Activated CD4-positive, alpha-beta T cell treated with anti-CD3 and anti-CD28 coated beads, Interleukin-2, amount 10 ng/mL, durations not matched to agents 7 days and 5 days (primary cell): Measurements from ENCODE around the gene MBTD1. TPM values are rescaled to one million over a fixed set of nuclear protein-coding genes. Genes with fewer than 3 reads are reported as not detected.
"Not testable (repeated sequence)": the region's sequence is repeated elsewhere in the genome, so short reads cannot be mapped to it uniquely, and the experiment has no call there.

ENCODE experiments used
- CTCF ChIA-PET: fragments of 350-600 bp; sonication (Branson Sonifier 250); formaldehyde crosslinking; loops from one replicate; lab custom pipeline; 2021; ENCODE audit warnings: antibody characterized with exemption; lab: Charles Lee
- POLR2A ChIA-PET: fragments of 350-600 bp; sonication (Branson Sonifier 250); formaldehyde crosslinking; loops from one replicate; lab custom pipeline; 2021; ENCODE audit warnings: antibody characterized with exemption; lab: Charles Lee
- DNase-seq: peaks from one replicate; pipeline ENCODE4 v3.0.0-alpha.2; 2020
- H3K27ac Mint-ChIP-seq: one replicate; pipeline ENCODE4 v1.8.0; 2021; ENCODE audit warnings: mild to moderate bottlenecking, moderate library complexity, mixed read lengths
- H3K27me3 Mint-ChIP-seq: one replicate; pipeline ENCODE4 v1.8.0; 2021; ENCODE audit warnings: mixed read lengths
- H3K36me3 Mint-ChIP-seq: one replicate; pipeline ENCODE4 v1.8.0; 2021; ENCODE audit warnings: low read depth, mixed read lengths
- H3K4me1 Mint-ChIP-seq: one replicate; pipeline ENCODE4 v1.8.0; 2021; ENCODE audit warnings: mixed read lengths
- H3K4me3 Mint-ChIP-seq: one replicate; pipeline ENCODE4 v1.8.0; 2021; ENCODE audit warnings: mild to moderate bottlenecking, moderate library complexity, mixed read lengths
- H3K9me3 Mint-ChIP-seq: one replicate; pipeline ENCODE4 v1.8.0; 2021; ENCODE audit warnings: mixed read lengths
- total RNA-seq, 2 experiments: library from RNA; stranded (reverse); gene quantifications; one replicate each; pipeline ENCODE4 v1.2.3, GENCODE V29; 2021

MBTD1 gene
- 10 to 100 TPM; 13.8 to 14.5 TPM for total RNA-seq

DNA sequence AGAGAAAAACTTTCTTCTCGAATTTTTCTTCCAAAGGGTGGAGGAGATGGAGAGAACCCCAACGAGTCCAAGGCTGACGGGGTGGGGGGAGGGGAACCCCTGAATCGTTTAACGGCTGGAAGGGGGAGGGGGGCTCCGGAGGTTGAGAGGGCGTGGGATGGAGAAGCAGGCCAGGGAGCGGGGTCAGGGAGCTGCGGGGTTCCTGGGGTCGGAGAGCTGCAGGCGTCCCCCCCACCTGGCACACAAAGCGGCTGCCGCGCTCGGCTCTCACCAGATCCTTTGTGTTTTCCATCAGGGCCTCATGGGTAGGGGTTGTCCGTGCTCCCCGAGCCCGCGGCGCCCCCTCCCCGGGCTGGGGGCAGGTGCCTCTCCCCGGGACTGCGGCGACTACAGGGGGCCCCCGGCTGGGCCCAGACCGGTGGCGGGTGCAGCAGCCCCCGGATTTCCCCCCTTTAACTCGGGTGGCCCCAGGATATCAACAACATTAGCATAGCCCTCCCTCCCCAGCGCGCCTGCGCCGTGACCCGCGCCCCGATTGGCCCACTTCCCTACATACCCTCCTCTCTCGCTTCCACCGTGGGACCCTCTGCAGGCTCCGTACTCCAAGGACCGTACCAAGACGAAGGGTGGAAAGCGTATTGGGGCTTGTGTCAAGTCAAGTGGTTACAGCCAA lies at the start of gene MBTD1:
Gene MBTD1 (minus strand): TSS at position 486 of the 673 bp plus-strand sequence. CDS start 34,888 bp downstream, outside the sequence.
- no peaks in the 10 kb centered on the region for H3K9me3 Mint-ChIP-seq
- ChIA-PET CTCF (interaction anchor here (1.1 kb wide), 1 partner anchor 9 kb away, joined by 3 read pairs; no protein-coding TSS in a partner anchor), POLR2A (no interaction called here)
- H3K4me3 Mint-ChIP-seq = peak within 1 kb of the TSS; percentile 84
- H3K27ac Mint-ChIP-seq = peak within 1 kb of the TSS; percentile 98
- DNase-seq = peak; percentile 97
- H3K36me3 Mint-ChIP-seq = peaks cover 33% of the 10 kb centered on the region
- peaks cover 66% of the 10 kb centered on the region for H3K4me1 Mint-ChIP-seq
- H3K27me3 Mint-ChIP-seq = no peaks in the 10 kb centered on the region

DNA sequence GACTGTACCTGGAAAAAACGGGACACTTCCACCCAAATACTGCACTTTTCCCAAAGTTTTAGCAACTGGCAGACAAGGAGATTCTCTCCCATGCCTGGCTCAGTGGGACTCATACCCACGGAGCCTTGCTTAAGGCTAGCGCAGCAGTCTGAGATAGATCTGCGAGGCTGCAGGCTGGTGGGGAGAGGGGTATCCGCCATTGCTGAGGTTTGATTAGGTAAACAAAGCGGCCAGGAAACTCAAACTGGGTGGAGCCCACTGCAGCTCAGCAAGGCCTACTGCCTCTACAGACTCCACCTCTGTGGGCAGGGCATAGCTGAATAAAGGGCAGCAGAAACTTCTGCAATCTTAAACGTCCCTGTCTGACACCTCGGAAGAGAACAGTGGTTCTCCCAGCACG lies 45.3 kb upstream of the MBTD1 start:
- peaks cover 19% of the 10 kb centered on the region for H3K27me3 Mint-ChIP-seq
- no peaks in the 10 kb centered on the region for H3K4me1 Mint-ChIP-seq
- peaks cover 6% of the 10 kb centered on the region for H3K9me3 Mint-ChIP-seq
- ChIA-PET POLR2A (no interaction called here), CTCF (interaction anchor here (0.6 kb wide), 2 partner anchors 124 to 654 kb away, joined by 3 to 4 read pairs; no protein-coding TSS in a partner anchor)
- no peak overlapping the region for H3K4me3 Mint-ChIP-seq
- no peak for DNase-seq
- peaks cover 3% of the 10 kb centered on the region for H3K36me3 Mint-ChIP-seq
- H3K27ac Mint-ChIP-seq = no peak overlapping the region

DNA sequence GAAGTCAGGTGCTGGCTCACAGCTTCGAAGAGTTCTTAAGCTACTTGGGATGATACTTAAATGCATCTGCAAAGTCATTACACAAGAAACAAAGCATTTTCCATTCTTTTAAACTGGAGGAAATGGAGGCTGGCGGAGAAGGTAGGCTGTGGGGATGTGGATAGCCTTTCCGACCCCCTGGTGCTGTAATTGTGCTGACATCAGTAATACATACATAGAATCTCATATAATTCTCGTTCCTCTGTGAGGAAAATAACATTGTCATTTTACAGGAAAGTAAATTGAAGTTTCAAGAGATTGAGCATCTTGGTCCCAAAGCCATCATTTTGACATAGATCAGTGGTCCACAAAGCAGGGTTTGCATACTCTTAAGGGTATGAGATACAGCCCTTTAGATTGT lies 40.0 kb upstream of the MBTD1 start:
- Mint-ChIP-seq H3K36me3 (peaks cover 15% of the 10 kb centered on the region), H3K27ac (no peak overlapping the region), H3K4me3 (no peak overlapping the region), H3K4me1 (peaks cover 7% of the 10 kb centered on the region), H3K9me3 (no peaks in the 10 kb centered on the region), H3K27me3 (no peaks in the 10 kb centered on the region)
- no peak for DNase-seq
- ChIA-PET POLR2A (interaction anchor here (0.6 kb wide), 1 partner anchor 364 kb away, joined by 3 read pairs; no protein-coding TSS in a partner anchor), CTCF (interaction anchor here (1.3 kb wide), 1 partner anchor 10 kb away, joined by 4 read pairs; no protein-coding TSS in a partner anchor)

DNA sequence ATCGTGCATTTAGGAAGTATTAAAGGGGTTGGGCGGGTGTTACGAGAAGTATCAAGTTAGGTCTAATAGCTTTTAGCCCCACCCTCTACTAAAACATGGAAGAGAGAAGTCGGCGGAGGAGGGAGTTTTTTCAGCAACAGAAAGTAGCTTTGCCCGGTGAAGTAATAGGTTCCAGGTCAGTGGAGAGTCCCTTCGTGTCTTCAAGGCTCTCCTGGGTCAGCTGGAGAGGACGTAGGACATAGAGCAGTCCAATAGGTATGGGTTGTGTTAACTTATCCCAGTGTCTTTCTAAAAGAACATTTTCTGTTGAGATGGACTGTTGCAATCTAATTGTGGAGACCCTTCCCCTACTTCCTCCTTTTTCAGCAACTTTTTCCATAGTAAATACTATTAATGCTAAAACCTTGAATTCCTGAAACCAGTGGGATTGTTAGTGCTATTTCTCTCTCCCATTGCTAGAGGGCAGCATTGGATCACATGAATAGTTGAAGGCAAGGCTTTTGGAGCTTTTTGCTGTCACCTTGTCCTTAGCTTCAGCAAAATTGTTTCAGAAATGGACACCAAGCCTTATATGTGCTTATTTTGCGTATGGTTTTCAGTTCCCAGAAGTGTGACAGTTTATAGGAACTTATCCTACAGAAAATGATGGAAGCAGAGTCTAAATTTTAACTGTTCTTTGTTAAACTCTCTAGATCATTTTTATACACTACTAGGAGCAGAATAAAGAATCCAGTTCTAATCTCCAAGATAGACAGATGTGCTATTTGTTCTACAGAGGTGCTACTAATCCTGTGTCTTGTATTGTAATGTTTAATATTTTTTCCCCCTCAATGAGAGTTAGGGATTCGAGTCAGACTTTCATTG lies 38.9 kb upstream of the MBTD1 start:
- Mint-ChIP-seq H3K27ac (no peak overlapping the region), H3K9me3 (no peaks in the 10 kb centered on the region), H3K36me3 (peaks cover 24% of the 10 kb centered on the region), H3K4me3 (no peak overlapping the region), H3K4me1 (peaks cover 7% of the 10 kb centered on the region), H3K27me3 (no peaks in the 10 kb centered on the region)
- CTCF ChIA-PET = interaction anchor here (0.6 to 1.3 kb wide), 7 partner anchors 9 to 466 kb away, joined by 3 to 4 read pairs (median 3); no protein-coding TSS in a partner anchor
- POLR2A ChIA-PET = no interaction called here
- peak; percentile 13 for DNase-seq

DNA sequence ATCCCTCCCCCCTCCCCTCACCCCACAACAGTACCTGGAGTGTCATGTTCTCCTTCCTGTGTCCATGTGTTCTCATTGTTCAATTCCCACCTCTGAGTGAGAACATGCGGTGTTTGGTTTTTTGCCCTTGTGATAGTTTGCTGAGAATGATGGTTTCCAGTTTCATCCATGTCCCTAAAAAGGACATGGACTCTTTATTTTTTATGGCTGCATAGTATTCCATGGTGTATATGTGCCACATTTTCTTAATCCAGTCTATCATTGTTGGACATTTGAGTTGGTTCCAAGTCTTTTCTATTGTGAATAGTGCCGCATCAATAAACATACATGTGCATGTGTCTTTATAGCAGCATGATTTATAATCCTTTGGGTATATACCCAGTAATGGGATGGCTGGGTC lies 34.5 kb upstream of the MBTD1 start:
- DNase-seq, H3K9me3 Mint-ChIP-seq, CTCF ChIA-PET, H3K4me3 Mint-ChIP-seq, POLR2A ChIA-PET, H3K27me3 Mint-ChIP-seq, H3K4me1 Mint-ChIP-seq, H3K27ac Mint-ChIP-seq: not testable (repeated sequence)
- peaks cover 53% of the 10 kb centered on the region for H3K36me3 Mint-ChIP-seq

DNA sequence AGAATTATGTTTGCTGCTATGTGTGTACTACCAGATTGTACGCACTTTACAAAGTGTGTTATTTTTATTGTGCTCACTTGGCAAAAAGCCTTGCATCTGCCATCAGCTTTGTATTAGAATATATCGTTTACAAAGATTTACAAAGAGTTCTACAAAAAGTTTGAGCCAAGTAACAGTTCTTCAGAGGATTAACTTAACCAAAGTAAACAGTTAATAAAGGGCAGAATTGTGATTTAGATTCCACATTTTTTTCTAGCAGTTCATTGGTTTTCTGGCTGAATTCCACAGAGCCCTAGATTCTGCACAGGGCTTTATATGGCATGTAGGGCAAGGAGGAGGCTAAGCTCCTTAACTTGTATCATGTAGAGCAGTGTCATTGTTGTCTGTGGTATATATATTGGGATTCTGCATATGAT lies 29.9 kb upstream of the MBTD1 start:
- no peak for DNase-seq
- ChIA-PET POLR2A (no interaction called here), CTCF (interaction anchor here (0.8 to 1.6 kb wide), 4 partner anchors 8 to 19 kb away, joined by 3 to 4 read pairs (median 3); no protein-coding TSS in a partner anchor)
- Mint-ChIP-seq H3K4me1 (peaks cover 4% of the 10 kb centered on the region), H3K9me3 (no peaks in the 10 kb centered on the region), H3K36me3 (peaks cover 64% of the 10 kb centered on the region), H3K27ac (no peak overlapping the region), H3K27me3 (no peaks in the 10 kb centered on the region), H3K4me3 (no peak overlapping the region)

DNA sequence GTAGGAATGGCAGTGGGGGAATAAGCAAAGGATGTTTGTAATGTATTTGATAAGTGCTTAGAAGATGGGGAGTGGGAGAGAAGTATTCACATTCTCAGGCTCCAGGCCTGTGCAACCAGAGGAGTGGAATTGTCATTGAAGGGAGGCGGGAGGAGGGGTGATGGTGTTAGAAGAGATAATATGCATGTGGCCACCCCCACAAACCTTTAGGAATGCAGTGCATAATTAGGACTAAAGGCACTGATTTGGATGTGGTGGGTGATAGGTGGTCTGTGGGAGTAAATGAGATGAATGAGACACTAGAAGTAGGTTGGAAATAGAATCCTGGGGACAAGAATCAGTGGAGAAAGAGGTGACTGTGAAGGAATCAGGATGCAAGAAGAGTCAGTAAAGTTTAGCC lies 27.6 kb upstream of the MBTD1 start:
- Mint-ChIP-seq H3K36me3 (peaks cover 61% of the 10 kb centered on the region), H3K27me3 (no peaks in the 10 kb centered on the region), H3K4me3 (no peak overlapping the region), H3K9me3 (no peaks in the 10 kb centered on the region), H3K4me1 (peaks cover 4% of the 10 kb centered on the region), H3K27ac (no peak overlapping the region)
- CTCF ChIA-PET = interaction anchor here (1.3 kb wide), 1 partner anchor 8 kb away, joined by 3 read pairs; no protein-coding TSS in a partner anchor
- POLR2A ChIA-PET = no interaction called here
- DNase-seq = no peak

DNA sequence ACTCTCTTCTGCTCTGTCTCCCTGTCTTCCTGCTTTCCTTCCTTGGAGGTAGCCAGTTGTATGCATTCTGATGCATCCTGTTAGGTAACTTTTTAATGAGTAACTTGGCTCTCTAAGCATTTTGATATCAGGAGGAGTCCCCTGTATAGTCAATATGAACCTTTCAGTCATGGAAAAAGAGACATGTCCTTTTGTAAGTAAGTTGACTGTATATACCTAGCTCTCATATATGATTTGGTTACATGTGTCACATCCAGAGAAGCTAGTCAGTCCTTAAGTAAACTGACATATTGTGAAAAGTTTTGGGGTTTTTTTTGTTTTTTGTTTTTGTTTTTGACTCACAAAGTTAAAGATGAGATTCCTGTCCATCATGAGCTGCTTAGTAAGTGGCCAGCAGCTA lies 19.3 kb upstream of the MBTD1 start:
- peaks cover 3% of the 10 kb centered on the region for H3K4me1 Mint-ChIP-seq
- ChIA-PET CTCF (interaction anchor here (1.2 to 1.3 kb wide), 2 partner anchors 9 to 11 kb away, joined by 3 read pairs; no protein-coding TSS in a partner anchor), POLR2A (no interaction called here)
- no peak for DNase-seq
- H3K4me3 Mint-ChIP-seq = no peak overlapping the region
- no peaks in the 10 kb centered on the region for H3K9me3 Mint-ChIP-seq
- H3K27ac Mint-ChIP-seq = no peak overlapping the region
- no peaks in the 10 kb centered on the region for H3K27me3 Mint-ChIP-seq
- peaks cover 53% of the 10 kb centered on the region for H3K36me3 Mint-ChIP-seq

DNA sequence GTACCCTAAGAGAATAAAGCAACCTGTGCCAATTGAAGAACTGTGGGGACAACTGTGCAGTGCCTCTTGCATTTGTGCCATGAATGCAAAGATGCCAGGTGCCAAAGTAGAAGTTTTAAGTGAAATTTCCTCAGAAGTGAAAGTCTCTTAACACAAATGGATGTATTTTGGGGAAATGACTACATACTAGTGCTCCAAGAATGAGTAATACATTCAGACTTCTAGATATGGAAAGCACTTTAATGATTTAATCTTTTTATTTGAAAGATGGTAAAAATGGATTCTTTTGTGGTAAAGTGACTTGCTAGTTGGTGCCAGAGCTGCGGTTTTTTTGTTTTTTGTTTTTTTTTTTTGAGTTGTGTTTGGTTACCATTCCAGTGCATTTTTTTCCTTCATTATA lies 15.5 kb upstream of the MBTD1 start:
- POLR2A ChIA-PET = no interaction called here
- H3K9me3 Mint-ChIP-seq = no peaks in the 10 kb centered on the region
- H3K36me3 Mint-ChIP-seq = peaks cover 59% of the 10 kb centered on the region
- CTCF ChIA-PET = interaction anchor here (1.3 kb wide), 1 partner anchor 9 kb away, joined by 3 read pairs; no protein-coding TSS in a partner anchor
- no peak for DNase-seq
- no peak overlapping the region for H3K4me3 Mint-ChIP-seq
- H3K27ac Mint-ChIP-seq = no peak overlapping the region
- H3K4me1 Mint-ChIP-seq = peaks cover 16% of the 10 kb centered on the region
- no peaks in the 10 kb centered on the region for H3K27me3 Mint-ChIP-seq

DNA sequence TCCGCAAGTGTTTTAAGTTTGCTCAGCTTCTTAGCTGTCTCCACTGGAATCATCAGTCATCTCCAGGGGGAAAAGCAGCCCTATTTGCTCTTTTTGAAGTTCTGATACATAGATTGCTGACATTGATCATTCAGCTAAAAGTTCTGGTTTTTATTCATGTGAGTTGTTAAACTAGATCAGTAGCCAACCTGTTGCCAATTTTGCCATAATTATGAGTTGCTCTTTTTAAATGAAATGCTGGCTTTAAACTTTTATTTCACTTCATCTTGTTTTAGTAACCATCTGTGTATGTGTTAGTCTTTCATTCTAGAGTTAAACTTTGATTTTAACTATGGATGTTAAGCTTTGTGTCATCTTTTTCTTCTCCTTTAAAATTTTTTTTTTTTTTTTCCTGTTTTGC lies 13.0 kb upstream of the MBTD1 start:
- H3K36me3 Mint-ChIP-seq = peaks cover 65% of the 10 kb centered on the region
- ChIA-PET POLR2A (no interaction called here), CTCF (interaction anchor here (1.0 to 1.2 kb wide), 2 partner anchors 12 to 18 kb away, joined by 3 read pairs; no protein-coding TSS in a partner anchor)
- H3K9me3 Mint-ChIP-seq = no peaks in the 10 kb centered on the region
- peaks cover 22% of the 10 kb centered on the region for H3K4me1 Mint-ChIP-seq
- DNase-seq = no peak
- H3K27me3 Mint-ChIP-seq = no peaks in the 10 kb centered on the region
- H3K4me3 Mint-ChIP-seq = no peak overlapping the region
- H3K27ac Mint-ChIP-seq = no peak overlapping the region

DNA sequence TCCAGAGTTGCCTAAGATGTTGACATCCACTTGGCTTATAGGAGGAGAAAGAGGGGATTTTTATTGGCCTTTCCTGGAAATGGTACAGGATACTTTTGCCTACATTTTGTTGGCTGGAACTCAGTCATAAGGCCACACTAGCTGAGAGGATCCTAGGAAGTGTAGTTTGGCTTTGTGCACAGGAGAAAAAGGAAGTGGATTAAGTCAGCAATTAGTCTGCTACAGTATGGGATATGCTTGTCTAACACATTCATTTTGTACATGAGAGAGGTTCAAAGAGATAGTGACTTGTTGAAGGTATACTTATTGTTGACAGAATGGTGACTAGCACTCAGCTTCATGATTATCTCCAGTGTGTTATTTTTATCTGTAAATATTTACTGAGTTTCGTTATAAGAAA lies 10.8 kb upstream of the MBTD1 start:
- DNase-seq = no peak
- ChIA-PET POLR2A (interaction anchor here (0.6 kb wide), 1 partner anchor 9 kb away, joined by 3 read pairs; no protein-coding TSS in a partner anchor), CTCF (interaction anchor here (0.6 to 2.0 kb wide), 3 partner anchors 9 to 745 kb away, joined by 3 to 6 read pairs (median 3); no protein-coding TSS in a partner anchor)
- peaks cover 29% of the 10 kb centered on the region for H3K4me1 Mint-ChIP-seq
- no peak overlapping the region for H3K4me3 Mint-ChIP-seq
- peaks cover 64% of the 10 kb centered on the region for H3K36me3 Mint-ChIP-seq
- H3K27ac Mint-ChIP-seq = no peak overlapping the region
- H3K9me3 Mint-ChIP-seq = no peaks in the 10 kb centered on the region
- no peaks in the 10 kb centered on the region for H3K27me3 Mint-ChIP-seq

DNA sequence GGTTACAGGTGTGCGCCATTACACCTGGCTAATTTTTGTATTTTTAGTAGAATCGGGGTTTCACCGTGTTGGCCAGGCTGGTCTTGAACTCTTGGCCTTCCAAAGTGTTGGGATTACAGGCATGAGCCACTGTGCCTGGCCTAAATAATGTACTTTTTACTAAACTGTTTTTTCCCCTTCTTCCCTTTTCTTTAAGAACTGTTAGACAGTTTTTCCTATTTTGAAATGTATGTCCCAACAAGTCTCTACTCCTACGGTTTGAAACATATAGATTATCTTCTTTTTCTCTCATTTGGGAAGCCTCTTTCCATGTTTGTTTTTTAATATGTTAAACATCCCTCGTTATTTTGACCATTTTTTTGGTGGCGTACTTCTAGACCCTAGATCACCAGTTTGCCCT lies 10.1 kb upstream of the MBTD1 start:
- Mint-ChIP-seq H3K9me3 (no peaks in the 10 kb centered on the region), H3K36me3 (peaks cover 63% of the 10 kb centered on the region), H3K27me3 (no peaks in the 10 kb centered on the region), H3K4me3 (no peak overlapping the region), H3K4me1 (peaks cover 27% of the 10 kb centered on the region), H3K27ac (no peak overlapping the region)
- DNase-seq = no peak
- POLR2A ChIA-PET = no interaction called here
- CTCF ChIA-PET = interaction anchor here (1.0 to 2.0 kb wide), 2 partner anchors 9 to 24 kb away, joined by 4 to 6 read pairs; no protein-coding TSS in a partner anchor
